ENCODE results near the gene ASB13.

- TF ChIP-seq, protein P1, sequence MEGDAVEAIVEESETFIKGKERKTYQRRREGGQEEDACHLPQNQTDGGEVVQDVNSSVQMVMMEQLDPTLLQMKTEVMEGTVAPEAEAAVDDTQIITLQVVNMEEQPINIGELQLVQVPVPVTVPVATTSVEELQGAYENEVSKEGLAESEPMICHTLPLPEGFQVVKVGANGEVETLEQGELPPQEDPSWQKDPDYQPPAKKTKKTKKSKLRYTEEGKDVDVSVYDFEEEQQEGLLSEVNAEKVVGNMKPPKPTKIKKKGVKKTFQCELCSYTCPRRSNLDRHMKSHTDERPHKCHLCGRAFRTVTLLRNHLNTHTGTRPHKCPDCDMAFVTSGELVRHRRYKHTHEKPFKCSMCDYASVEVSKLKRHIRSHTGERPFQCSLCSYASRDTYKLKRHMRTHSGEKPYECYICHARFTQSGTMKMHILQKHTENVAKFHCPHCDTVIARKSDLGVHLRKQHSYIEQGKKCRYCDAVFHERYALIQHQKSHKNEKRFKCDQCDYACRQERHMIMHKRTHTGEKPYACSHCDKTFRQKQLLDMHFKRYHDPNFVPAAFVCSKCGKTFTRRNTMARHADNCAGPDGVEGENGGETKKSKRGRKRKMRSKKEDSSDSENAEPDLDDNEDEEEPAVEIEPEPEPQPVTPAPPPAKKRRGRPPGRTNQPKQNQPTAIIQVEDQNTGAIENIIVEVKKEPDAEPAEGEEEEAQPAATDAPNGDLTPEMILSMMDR (IDR thresholded peaks at IDR 0.05; ENCODE audit: poor library complexity), result no peak
- TF ChIP-seq EZH2 (IDR thresholded peaks at IDR 0.05; ENCODE audit: borderline replicate concordance), result no peak
Observed at GRCh38 chr10:5598085-5598690, 68.2 kb downstream of the ASB13 start.
